ENCODE measurements around the gene TMEM163. TPM values are rescaled to one million over a fixed set of nuclear protein-coding genes. Genes with fewer than 3 reads are reported as not detected.
A peak's percentile ranks its signal among the peaks of the same experiment; 100 is the strongest.

Gene TMEM163
- total RNA-seq, 1 experiment from 2014 or later = 0.05 TPM

- in situ Hi-C loops (cut with HindIII; ENCODE audit: low pct_unique_long_range_greater_than_20kb, low sequenced_read_pairs) = no loop called here
- DNase-seq (ENCODE audit: low read depth, low spot score) = no peak
These were observed 40.7 kb downstream of the TMEM163 start for GRCh38 chr2:134677856-134678756.

GRCh38 chr2:134676960-134677359 lies 41.8 kb downstream of the TMEM163 start:
- in situ Hi-C loops (cut with HindIII; ENCODE audit: low pct_unique_long_range_greater_than_20kb, low sequenced_read_pairs) = no loop called here
- no peak for DNase-seq (ENCODE audit: low read depth, low spot score)

DNA sequence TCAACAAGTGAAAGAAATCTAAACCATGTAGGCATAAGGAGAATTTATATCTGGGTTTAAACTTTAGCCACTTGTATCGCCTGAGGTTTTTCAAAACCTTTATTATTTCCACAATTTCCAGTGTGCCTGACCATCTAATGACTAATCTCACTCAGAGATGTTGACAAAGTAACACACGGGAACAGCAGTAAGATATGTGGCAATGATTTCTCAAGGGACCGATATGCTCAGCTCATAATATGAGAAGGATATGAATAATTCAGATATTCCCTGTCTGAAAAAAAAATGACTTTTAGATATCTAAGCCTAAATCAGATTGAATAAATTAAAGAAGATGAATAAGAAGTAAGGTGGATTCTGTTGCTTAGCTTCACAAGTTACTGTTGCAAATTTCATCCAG lies 43.5 kb downstream of the TMEM163 start:
- no peak for DNase-seq (ENCODE audit: low read depth, low spot score)
- in situ Hi-C loops (cut with HindIII; ENCODE audit: low pct_unique_long_range_greater_than_20kb, low sequenced_read_pairs) = no loop called here

DNA sequence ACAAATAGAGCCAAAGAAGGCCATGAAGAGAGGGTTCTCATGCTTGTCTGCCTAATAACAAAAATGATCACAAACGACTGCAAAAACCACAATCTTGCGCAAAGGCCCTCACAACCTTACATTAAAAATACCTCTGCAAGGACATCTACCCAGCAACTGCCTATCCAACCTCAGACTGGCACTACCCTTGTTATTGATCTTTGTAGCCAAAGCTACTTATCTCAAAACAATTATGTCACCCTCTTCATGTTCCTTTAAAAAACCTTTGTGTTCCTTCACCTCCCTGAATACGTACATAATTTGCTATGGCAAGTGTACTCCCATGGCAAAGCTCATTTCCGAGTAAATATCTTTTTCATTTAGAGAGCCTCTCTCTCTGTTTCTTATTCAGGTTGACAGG lies 44.1 kb downstream of the TMEM163 start:
- DNase-seq (ENCODE audit: low read depth, low spot score) = no peak
- in situ Hi-C loops (cut with HindIII; ENCODE audit: low pct_unique_long_range_greater_than_20kb, low sequenced_read_pairs) = no loop called here

DNA sequence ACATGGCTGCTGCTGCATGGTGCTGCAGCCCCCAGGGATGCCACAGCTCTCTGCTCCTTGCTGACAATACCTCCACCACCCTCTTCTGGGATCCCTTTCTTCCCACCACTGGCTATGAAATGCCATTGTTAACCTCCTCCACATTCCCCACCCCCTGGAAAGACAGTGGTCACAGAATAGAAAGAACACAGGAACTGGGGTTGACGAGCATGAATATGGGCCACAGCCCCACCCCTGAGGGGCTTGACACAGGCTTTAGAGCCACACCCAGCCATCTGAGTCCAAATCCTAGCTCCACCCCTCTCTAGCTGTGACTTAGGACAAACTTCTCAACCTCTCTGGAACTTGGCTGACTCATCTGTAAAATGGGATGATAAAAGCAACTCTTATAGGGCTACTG lies 47.3 kb downstream of the TMEM163 start:
- in situ Hi-C loops (cut with HindIII; ENCODE audit: low pct_unique_long_range_greater_than_20kb, low sequenced_read_pairs) = no loop called here
- no peak for DNase-seq (ENCODE audit: low read depth, low spot score)

DNA sequence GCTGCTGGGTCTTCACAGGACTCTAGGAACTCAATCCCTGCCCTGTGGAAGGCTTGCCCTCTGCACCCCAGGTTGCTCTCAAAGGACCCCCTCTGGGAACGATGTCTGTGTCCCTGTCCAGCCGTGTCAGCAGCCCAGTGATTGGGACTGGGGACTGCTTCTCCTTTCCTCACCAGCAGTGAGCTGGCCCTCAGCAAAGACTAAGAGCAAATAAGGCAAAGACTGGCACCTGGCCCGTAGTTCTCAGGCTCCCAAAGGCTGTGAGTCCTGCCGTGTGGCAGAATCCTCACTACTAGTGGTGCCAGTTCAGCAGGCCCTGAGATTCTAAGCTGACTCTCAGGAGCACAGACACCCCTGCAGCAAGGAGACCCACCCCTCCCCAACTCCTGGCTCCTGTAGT lies 47.8 kb downstream of the TMEM163 start:
- in situ Hi-C loops (cut with HindIII; ENCODE audit: low pct_unique_long_range_greater_than_20kb, low sequenced_read_pairs) = no loop called here
- DNase-seq (ENCODE audit: low read depth, low spot score) = no peak

DNA sequence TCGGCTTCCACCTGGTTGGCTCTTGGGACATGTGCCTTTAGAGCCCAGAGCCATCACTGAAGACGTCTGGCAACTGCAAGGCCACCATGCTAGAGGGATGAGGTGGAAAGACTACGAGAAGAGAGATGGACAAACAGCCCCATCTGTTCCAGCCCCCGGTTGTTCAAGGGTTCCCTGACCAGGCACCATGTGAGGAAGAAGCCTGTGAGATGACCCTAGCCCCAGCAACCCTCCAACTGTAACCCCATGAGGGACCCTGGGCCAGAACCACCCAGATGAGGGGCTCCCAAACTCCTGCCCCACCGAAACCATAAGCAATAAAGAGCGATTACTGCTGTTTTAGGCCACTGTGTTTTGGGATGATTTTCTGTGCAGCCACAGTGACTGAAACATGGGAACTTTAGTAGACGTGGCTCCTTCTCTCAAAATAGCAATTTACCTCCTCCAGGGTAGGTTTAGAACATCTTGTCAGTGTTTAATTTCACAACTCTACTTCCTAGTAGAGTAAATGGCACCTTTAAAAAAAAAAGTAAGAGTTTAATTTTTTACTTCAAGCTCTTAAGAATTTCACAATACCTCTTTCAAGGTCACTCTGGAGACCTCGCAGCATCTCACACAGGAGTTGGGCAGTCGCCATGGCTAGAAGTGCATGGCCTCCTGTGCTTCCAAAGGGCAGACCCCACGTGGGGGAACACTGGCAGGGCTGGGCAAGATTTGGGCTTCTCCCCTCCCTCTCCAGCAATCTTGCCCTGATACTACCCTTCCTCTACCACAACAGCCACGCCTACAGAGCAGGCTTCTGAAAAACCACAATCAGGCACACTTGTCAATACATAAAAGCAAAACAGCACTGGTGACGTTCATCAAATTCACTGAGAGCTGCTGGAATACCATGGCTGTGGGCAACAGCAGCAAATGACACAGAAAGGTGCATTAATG lies 48.8 kb downstream of the TMEM163 start:
- no peak for DNase-seq (ENCODE audit: low read depth, low spot score)
- in situ Hi-C loops (cut with HindIII; ENCODE audit: low pct_unique_long_range_greater_than_20kb, low sequenced_read_pairs) = no loop called here

DNA sequence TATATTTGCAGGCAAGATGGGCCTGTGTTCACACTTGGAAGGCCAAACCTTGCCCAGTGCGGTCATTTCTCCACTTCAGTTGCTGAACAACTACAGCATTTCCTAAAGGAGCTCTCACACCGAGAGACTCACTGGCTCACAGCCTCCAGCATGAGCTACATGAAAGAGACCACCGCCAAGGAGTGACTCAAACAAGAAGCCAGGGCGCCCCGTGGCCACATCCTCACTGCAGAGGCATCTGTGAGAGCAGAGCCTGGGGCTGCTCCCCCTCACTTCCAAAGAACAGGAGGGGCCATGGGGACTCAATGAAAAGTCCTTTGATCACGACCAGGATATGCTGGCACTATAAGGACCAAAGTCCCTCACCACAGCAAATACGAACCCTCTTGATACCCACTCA lies 50.0 kb downstream of the TMEM163 start:
- DNase-seq (ENCODE audit: low read depth, low spot score) = no peak
- in situ Hi-C loops (cut with HindIII; ENCODE audit: low pct_unique_long_range_greater_than_20kb, low sequenced_read_pairs) = no loop called here

DNA sequence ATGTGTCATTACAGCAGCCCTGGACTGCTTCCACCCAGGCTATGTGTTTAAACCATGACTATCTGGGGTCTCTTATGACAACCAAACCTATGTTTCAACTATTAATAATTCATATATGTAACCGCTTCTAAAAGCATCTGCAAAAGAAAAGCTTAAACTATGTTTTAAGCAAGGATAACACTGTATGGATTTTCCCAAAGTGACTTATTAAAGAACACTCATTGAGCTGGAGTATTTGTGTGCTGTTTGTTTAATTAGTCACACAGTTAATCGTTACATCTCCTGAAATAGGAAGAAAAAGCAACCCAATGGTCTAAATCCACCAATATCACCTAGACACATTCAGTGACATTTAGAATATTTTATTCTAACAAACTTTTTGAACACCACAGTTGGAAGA lies 51.3 kb downstream of the TMEM163 start:
- in situ Hi-C loops (cut with HindIII; ENCODE audit: low pct_unique_long_range_greater_than_20kb, low sequenced_read_pairs) = no loop called here
- no peak for DNase-seq (ENCODE audit: low read depth, low spot score)

DNA sequence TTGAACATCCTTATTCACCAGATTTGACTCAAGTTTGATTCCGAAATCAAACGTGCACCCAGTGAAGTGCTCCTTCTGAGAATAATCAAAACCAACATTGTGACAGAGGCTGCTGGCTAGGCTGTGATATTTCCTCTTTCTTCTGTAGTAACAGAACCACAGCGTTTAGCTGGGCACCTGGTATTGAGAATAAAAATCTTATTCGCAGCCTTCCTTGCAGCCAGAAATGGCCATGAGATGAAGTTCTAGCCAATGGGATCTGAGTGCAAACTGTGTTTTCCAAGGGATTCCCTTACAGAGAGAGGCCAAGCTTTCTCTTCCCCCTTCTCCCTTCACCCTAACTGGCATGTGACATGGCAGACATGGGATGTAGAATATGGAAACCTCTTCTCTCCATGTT lies 51.7 kb downstream of the TMEM163 start:
- no peak for DNase-seq (ENCODE audit: low read depth, low spot score)
- in situ Hi-C loops (cut with HindIII; ENCODE audit: low pct_unique_long_range_greater_than_20kb, low sequenced_read_pairs) = no loop called here

GRCh38 chr2:134665727-134666506 lies 52.9 kb downstream of the TMEM163 start:
- no peak for DNase-seq (ENCODE audit: low read depth, low spot score)
- in situ Hi-C loops (cut with HindIII; ENCODE audit: low pct_unique_long_range_greater_than_20kb, low sequenced_read_pairs) = no loop called here

DNA sequence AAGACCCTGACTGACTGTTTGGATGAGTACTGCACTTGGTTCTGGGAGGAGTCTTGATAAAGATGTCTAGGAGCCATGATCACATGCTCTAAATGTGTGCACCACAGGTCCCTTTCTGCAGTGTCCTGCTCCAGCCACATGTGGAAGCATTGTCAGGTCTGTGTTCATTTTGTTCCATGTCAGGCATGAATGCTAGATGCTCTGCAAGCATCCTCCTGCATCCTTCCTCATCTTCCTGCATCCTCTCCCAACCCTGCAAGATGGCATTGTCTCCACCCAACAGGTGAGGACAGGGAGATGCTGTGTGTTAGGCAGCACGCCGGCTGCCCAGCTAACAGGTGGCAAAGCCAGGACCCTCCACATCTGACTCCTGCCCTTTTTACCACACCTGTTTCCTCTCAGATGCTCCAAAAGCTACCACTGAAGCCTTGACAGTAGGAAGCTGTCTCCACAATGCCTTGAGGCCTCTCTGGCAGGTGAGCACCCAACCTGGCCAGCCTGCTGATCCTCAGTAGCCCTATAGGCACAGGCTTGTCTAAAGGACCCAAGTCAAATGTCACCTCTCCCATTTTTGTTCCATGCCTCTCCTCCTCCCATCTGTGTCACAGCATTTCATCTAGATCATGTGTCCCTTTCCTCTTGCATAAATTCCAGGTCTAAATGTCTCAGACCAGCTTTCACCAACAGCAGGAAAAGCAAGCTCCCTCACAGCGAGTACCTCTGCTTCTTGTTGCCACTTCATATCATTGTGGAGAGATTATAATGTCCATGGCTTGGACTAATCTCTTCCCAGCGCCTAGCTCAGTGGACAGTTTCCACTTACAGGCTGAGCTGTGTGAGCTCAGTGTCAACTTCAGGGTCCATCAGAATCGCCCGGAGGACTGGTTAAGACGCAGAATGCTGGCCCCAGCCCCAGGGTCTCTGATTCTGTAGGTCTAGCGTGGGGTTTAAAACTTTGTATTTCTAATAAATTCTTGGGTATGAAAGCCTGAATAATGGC lies 55.0 kb downstream of the TMEM163 start:
- in situ Hi-C loops (cut with HindIII; ENCODE audit: low pct_unique_long_range_greater_than_20kb, low sequenced_read_pairs) = no loop called here
- DNase-seq (ENCODE audit: low read depth, low spot score) = no peak

- DNase-seq (ENCODE audit: low read depth, low spot score) = no peak
- in situ Hi-C loops (cut with HindIII; ENCODE audit: low pct_unique_long_range_greater_than_20kb, low sequenced_read_pairs) = no loop called here
These were observed 56.0 kb downstream of the TMEM163 start for GRCh38 chr2:134662751-134663150.

GRCh38 chr2:134660626-134661402 lies 58.0 kb downstream of the TMEM163 start:
- no peak for DNase-seq (ENCODE audit: low read depth, low spot score)
- in situ Hi-C loops (cut with HindIII; ENCODE audit: low pct_unique_long_range_greater_than_20kb, low sequenced_read_pairs) = no loop called here

GRCh38 chr2:134659724-134660123 lies 59.1 kb downstream of the TMEM163 start:
- no peak for DNase-seq (ENCODE audit: low read depth, low spot score)
- in situ Hi-C loops (cut with HindIII; ENCODE audit: low pct_unique_long_range_greater_than_20kb, low sequenced_read_pairs) = no loop called here

GRCh38 chr2:134657650-134658250 lies 61.0 kb downstream of the TMEM163 start:
- in situ Hi-C loops (cut with HindIII; ENCODE audit: low pct_unique_long_range_greater_than_20kb, low sequenced_read_pairs) = no loop called here
- DNase-seq (ENCODE audit: low read depth, low spot score) = peak; percentile 16

All from SK-MEL-5 (cell line).